A673 (cell line): ENCODE data around the gene CASQ2. TPM values are rescaled to one million over a fixed set of nuclear protein-coding genes. Genes with fewer than 3 reads are reported as not detected.

ENCODE experiments used
- BruUV-seq: library from RNA; stranded (reverse); fragments of 400-500 nt; replicated peaks from 2 replicates; lab custom pipeline; 2021; lab: Mats Ljungman, UMichigan
- CTCF ChIA-PET: fragments of 300-600 bp; sonication (Branson Sonifier 250); formaldehyde crosslinking; loops from one replicate; lab custom pipeline; 2022; ENCODE audit warnings: antibody characterized with exemption; lab: Charles Lee
- POLR2A ChIA-PET: fragments of 300-600 bp; sonication (Branson Sonifier 250); formaldehyde crosslinking; loops from one replicate; lab custom pipeline; 2022; ENCODE audit warnings: antibody characterized with exemption; ENCODE audit not compliant: low non-redundant PET; lab: Charles Lee
- DNase-seq: peaks from one replicate; pipeline ENCODE4 v3.0.0-alpha.2; 2015; ENCODE audit warnings: low spot score
- H3K27ac ChIP-seq: fragments of 200-600 bp; sonication (generic); 2 replicates; pipeline ENCODE4 v1.5.1; 2016; ENCODE audit warnings: mixed run types, low read depth, mild to moderate bottlenecking, mixed read lengths, antibody characterized with exemption, low read length; ENCODE audit not compliant: poor library complexity, severe bottlenecking
- H3K27me3 ChIP-seq: fragments of 200-600 bp; sonication (generic); replicated peaks from 2 replicates; pipeline ENCODE4 v1.6.1; 2017; ENCODE audit warnings: mixed run types, low read depth, mild to moderate bottlenecking, mixed read lengths, antibody characterized with exemption, low read length; ENCODE audit not compliant: insufficient read depth, poor library complexity
- H3K36me3 ChIP-seq: fragments of 200-600 bp; sonication (generic); 2 replicates; pipeline ENCODE4 v1.6.1; 2016; ENCODE audit warnings: mixed run types, mild to moderate bottlenecking, mixed read lengths, antibody characterized with exemption, low read length; ENCODE audit not compliant: insufficient read depth, poor library complexity, severe bottlenecking
- H3K4me1 ChIP-seq: fragments of 200-600 bp; sonication (generic); 2 replicates; pipeline ENCODE4 v1.6.1; 2017; ENCODE audit warnings: mixed run types, mild to moderate bottlenecking, mixed read lengths, antibody characterized with exemption, low read length; ENCODE audit not compliant: insufficient read depth, poor library complexity, severe bottlenecking
- H3K4me3 ChIP-seq: fragments of 200-600 bp; sonication (generic); 2 replicates; pipeline ENCODE4 v1.5.1; 2016; ENCODE audit warnings: low read depth, mixed run types, mild to moderate bottlenecking, mixed read lengths, low read length; ENCODE audit not compliant: poor library complexity, severe bottlenecking
- H3K9me3 ChIP-seq: fragments of 200-600 bp; sonication (generic); 2 replicates; pipeline ENCODE4 v1.6.1; 2016; ENCODE audit warnings: mixed run types, low read depth, mild to moderate bottlenecking, mixed read lengths, antibody characterized with exemption, low read length; ENCODE audit not compliant: poor library complexity, severe bottlenecking
- CTCF ChIP-seq: fragments of 300-800, 200-600 bp; sonication (generic); conservative IDR thresholded peaks from 2 replicates; pipeline ENCODE4 v1.5.1; 2017; ENCODE audit warnings: low read depth, mild to moderate bottlenecking, antibody characterized with exemption, low read length, moderate library complexity, mixed read lengths
- EZH2 ChIP-seq: fragments of 200-600 bp; sonication (generic); IDR thresholded peaks from 2 replicates; pipeline ENCODE4 v1.6.1; 2017; ENCODE audit warnings: borderline replicate concordance, low read depth, mild to moderate bottlenecking, mixed read lengths, antibody characterized with exemption, low read length; ENCODE audit not compliant: poor library complexity, severe bottlenecking
- intact Hi-C: fragments of 100-400 bp; cut with micrococcal nuclease; formaldehyde crosslinking; loops from one replicate; pipeline ENCODE4 v1.10.0; 2022; ENCODE audit not compliant: unreplicated experiment
- total RNA-seq: library from RNA; stranded (reverse); gene quantifications from 2 replicates; pipeline ENCODE4 v1.2.3, GENCODE V29; 2021

Gene CASQ2
- total RNA-seq, 1 experiment from 2014 or later, result 0.52 TPM

GRCh38 chr1:115757856-115758255, 10.7 kb downstream of the CASQ2 start:
- H3K27me3 ChIP-seq, result no peaks in the 10 kb centered on the region
- BruUV-seq, result no TSS peak
- H3K4me3 ChIP-seq, result no peak overlapping the region
- no peak for TF ChIP-seq CTCF
- no peak for TF ChIP-seq EZH2
- POLR2A ChIA-PET, result no interaction called here
- H3K27ac ChIP-seq, result no peak overlapping the region
- no peak for DNase-seq
- no peaks in the 10 kb centered on the region for H3K4me1 ChIP-seq
- intact Hi-C loops, result no loop called here
- H3K36me3 ChIP-seq, result no peaks in the 10 kb centered on the region
- no peaks in the 10 kb centered on the region for H3K9me3 ChIP-seq
- CTCF ChIA-PET, result no interaction called here

- Histone ChIP-seq H3K27me3 (no peaks in the 10 kb centered on the region), H3K4me3 (no peak overlapping the region), H3K27ac (no peak overlapping the region), H3K4me1 (no peaks in the 10 kb centered on the region), H3K36me3 (no peaks in the 10 kb centered on the region), H3K9me3 (no peaks in the 10 kb centered on the region)
- intact Hi-C loops, result no loop called here
- TF ChIP-seq EZH2 (no peak), CTCF (no peak)
- ChIA-PET CTCF (no interaction called here), POLR2A (no interaction called here)
- DNase-seq, result no peak
- no TSS peak for BruUV-seq
Measured at GRCh38 chr1:115757326-115757725, 11.2 kb downstream of the CASQ2 start.

- intact Hi-C loops, result no loop called here
- Histone ChIP-seq H3K4me1 (no peaks in the 10 kb centered on the region), H3K9me3 (no peaks in the 10 kb centered on the region), H3K27ac (no peak overlapping the region), H3K4me3 (no peak overlapping the region), H3K27me3 (peaks cover 5% of the 10 kb centered on the region), H3K36me3 (no peaks in the 10 kb centered on the region)
- BruUV-seq, result no TSS peak
- ChIA-PET CTCF (no interaction called here), POLR2A (no interaction called here)
- no peak for DNase-seq
- TF ChIP-seq EZH2, result no peak
- TF ChIP-seq CTCF, result no peak
Measured at GRCh38 chr1:115755456-115756370, 12.8 kb downstream of the CASQ2 start.
